ENCODE measurements around the gene TIMP1. TPM values are rescaled to one million over a fixed set of nuclear protein-coding genes. Genes with fewer than 3 reads are reported as not detected.

TIMP1 gene
- total and polyA plus RNA-seq, 2 of the 13 experiments (the other 11 are each of a cell fraction or from before 2014, with no cell fraction given), result 12.3 to 45.8 TPM

DNA sequence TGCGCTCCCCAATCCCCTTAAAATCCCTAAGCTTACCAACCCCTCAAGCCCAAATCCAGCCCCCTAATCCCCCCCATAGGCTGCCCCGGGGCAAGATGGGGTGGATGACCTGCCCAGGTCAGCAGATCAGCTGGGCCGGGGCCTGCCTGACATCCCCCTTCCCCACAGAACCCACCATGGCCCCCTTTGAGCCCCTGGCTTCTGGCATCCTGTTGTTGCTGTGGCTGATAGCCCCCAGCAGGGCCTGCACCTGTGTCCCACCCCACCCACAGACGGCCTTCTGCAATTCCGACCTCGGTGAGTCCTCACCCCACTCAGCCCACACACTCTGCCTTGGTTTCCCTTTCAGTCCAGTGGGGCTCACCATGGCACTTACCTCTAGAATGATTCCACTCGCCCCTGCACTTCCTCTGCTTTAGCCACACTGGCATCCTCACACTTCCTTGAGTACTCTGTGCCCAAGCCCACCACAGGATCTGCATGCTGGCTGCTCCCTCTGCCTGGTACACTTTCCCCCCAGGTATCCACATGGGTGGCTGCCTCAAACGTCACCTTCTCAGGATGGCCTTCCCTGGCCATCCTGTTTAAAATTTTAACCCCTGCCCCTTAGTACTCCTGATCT, 1.1 kb downstream of the TIMP1 start:
- Histone ChIP-seq H3K27me3 (ENCODE audit: control insufficient read depth in 1 of 2, insufficient read depth in 2 of 2, low read length in 2 of 2) (no peaks in the 10 kb centered on the region; a peak in 1 of 5 replicates), H3K9ac (ENCODE audit: insufficient read depth, low read depth, low read length) (no peak overlapping the region), H3K4me3 (replicated peaks in 1 of 3; ENCODE audit: insufficient read depth in 1 of 3, low read depth in 2 of 3, low read length in 3 of 3) (no peak overlapping the region), H3K36me3 (replicated peaks in 1 of 2; ENCODE audit: control insufficient read depth in 1 of 2, insufficient read depth in 2 of 2, low read length in 2 of 2) (no peaks in the 10 kb centered on the region), H2AFZ (ENCODE audit: low read length) (no peak overlapping the region), H3K9me3 (ENCODE audit: low read length) (no peaks in the 10 kb centered on the region), H3K4me1 (ENCODE audit: insufficient read depth, low read length) (peaks cover 18% of the 10 kb centered on the region), H3K27ac (ENCODE audit: extremely low read length, insufficient read depth, low read length) (no peak overlapping the region), H3K79me2 (ENCODE audit: insufficient read depth, low read length) (no peaks in the 10 kb centered on the region), H3K4me2 (ENCODE audit: low read depth, low read length) (no peak overlapping the region), H4K20me1 (ENCODE audit: insufficient read depth, low read length) (no peaks in the 10 kb centered on the region)
- DNase-seq (ENCODE audit: low spot score) (no peak), ATAC-seq (no peak), FAIRE-seq (no peak)
- no peak for TF ChIP-seq AGO1 (IDR thresholded peaks at IDR 0.05; ENCODE audit: low read depth, low read length, poor library complexity, severe bottlenecking)
- TF ChIP-seq, protein P1, sequence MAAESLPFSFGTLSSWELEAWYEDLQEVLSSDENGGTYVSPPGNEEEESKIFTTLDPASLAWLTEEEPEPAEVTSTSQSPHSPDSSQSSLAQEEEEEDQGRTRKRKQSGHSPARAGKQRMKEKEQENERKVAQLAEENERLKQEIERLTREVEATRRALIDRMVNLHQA (CRISPR knock-in tag; IDR thresholded peaks at IDR 0.05), result no peak
- TF ChIP-seq, protein P2, sequence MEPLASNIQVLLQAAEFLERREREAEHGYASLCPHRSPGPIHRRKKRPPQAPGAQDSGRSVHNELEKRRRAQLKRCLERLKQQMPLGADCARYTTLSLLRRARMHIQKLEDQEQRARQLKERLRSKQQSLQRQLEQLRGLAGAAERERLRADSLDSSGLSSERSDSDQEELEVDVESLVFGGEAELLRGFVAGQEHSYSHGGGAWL (CRISPR knock-in tag; IDR thresholded peaks at IDR 0.05), result no peak
- TF ChIP-seq ZSCAN9 (CRISPR knock-in tag; IDR thresholded peaks at IDR 0.05; ENCODE audit: borderline replicate concordance), result no peak
- no peak for TF ChIP-seq CENPX (CRISPR knock-in tag; IDR thresholded peaks at IDR 0.05)
- TF ChIP-seq NCOA2 (CRISPR knock-in tag; IDR thresholded peaks at IDR 0.05), result no peak
- TF ChIP-seq, protein P3, sequence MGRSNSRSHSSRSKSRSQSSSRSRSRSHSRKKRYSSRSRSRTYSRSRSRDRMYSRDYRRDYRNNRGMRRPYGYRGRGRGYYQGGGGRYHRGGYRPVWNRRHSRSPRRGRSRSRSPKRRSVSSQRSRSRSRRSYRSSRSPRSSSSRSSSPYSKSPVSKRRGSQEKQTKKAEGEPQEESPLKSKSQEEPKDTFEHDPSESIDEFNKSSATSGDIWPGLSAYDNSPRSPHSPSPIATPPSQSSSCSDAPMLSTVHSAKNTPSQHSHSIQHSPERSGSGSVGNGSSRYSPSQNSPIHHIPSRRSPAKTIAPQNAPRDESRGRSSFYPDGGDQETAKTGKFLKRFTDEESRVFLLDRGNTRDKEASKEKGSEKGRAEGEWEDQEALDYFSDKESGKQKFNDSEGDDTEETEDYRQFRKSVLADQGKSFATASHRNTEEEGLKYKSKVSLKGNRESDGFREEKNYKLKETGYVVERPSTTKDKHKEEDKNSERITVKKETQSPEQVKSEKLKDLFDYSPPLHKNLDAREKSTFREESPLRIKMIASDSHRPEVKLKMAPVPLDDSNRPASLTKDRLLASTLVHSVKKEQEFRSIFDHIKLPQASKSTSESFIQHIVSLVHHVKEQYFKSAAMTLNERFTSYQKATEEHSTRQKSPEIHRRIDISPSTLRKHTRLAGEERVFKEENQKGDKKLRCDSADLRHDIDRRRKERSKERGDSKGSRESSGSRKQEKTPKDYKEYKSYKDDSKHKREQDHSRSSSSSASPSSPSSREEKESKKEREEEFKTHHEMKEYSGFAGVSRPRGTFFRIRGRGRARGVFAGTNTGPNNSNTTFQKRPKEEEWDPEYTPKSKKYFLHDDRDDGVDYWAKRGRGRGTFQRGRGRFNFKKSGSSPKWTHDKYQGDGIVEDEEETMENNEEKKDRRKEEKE (IDR thresholded peaks at IDR 0.05), result no peak
- no peak for TF ChIP-seq SIN3A (IDR thresholded peaks at IDR 0.05; ENCODE audit: borderline replicate concordance, low read depth, low read length)
- TF ChIP-seq U2AF2 (IDR thresholded peaks at IDR 0.05; ENCODE audit: low read depth, low read length), result no peak
- TF ChIP-seq, protein P4, sequence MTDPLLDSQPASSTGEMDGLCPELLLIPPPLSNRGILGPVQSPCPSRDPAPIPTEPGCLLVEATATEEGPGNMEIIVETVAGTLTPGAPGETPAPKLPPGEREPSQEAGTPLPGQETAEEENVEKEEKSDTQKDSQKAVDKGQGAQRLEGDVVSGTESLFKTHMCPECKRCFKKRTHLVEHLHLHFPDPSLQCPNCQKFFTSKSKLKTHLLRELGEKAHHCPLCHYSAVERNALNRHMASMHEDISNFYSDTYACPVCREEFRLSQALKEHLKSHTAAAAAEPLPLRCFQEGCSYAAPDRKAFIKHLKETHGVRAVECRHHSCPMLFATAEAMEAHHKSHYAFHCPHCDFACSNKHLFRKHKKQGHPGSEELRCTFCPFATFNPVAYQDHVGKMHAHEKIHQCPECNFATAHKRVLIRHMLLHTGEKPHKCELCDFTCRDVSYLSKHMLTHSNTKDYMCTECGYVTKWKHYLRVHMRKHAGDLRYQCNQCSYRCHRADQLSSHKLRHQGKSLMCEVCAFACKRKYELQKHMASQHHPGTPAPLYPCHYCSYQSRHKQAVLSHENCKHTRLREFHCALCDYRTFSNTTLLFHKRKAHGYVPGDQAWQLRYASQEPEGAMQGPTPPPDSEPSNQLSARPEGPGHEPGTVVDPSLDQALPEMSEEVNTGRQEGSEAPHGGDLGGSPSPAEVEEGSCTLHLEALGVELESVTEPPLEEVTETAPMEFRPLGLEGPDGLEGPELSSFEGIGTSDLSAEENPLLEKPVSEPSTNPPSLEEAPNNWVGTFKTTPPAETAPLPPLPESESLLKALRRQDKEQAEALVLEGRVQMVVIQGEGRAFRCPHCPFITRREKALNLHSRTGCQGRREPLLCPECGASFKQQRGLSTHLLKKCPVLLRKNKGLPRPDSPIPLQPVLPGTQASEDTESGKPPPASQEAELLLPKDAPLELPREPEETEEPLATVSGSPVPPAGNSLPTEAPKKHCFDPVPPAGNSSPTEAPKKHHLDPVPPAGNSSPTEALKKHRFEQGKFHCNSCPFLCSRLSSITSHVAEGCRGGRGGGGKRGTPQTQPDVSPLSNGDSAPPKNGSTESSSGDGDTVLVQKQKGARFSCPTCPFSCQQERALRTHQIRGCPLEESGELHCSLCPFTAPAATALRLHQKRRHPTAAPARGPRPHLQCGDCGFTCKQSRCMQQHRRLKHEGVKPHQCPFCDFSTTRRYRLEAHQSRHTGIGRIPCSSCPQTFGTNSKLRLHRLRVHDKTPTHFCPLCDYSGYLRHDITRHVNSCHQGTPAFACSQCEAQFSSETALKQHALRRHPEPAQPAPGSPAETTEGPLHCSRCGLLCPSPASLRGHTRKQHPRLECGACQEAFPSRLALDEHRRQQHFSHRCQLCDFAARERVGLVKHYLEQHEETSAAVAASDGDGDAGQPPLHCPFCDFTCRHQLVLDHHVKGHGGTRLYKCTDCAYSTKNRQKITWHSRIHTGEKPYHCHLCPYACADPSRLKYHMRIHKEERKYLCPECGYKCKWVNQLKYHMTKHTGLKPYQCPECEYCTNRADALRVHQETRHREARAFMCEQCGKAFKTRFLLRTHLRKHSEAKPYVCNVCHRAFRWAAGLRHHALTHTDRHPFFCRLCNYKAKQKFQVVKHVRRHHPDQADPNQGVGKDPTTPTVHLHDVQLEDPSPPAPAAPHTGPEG (CRISPR knock-in tag; IDR thresholded peaks at IDR 0.05), result no peak
- TF ChIP-seq POLR2AphosphoS2 (IDR thresholded peaks at IDR 0.05; ENCODE audit: low read depth, low read length), result no peak
- TF ChIP-seq ZNF17 (CRISPR knock-in tag; IDR thresholded peaks at IDR 0.05), result no peak
- no peak for TF ChIP-seq PHB2 (IDR thresholded peaks at IDR 0.05; ENCODE audit: partially characterized antibody)
- in situ Hi-C loops (cut with HindIII; ENCODE audit: extremely low pct_ligation_motif_present, low pct_unique_long_range_greater_than_20kb) (no loop called here), intact Hi-C loops (cut with micrococcal nuclease; ENCODE audit: unreplicated experiment) (no loop called here)
- ChIA-PET POLR2A (interaction anchor here (0.6 kb wide), 1 partner anchor 323 kb away, joined by 3 read pairs; no protein-coding TSS in a partner anchor), CTCF (ENCODE audit: low intra/inter-chr PET ratio, low total read pairs) (no interaction called here)
- WGBS (ENCODE audit: low lambda C conversion rate), result 80% methylated on average over 8 of the region's 8 CpGs
- BruUV-seq (replicated peaks), result no TSS peak

Measured in HepG2 (cell line).